ENCODE data around the gene VPS16. TPM values are rescaled to one million over a fixed set of nuclear protein-coding genes. Genes with fewer than 3 reads are reported as not detected.

The VPS16 gene
- total RNA-seq, 2 donors from 2014 or later, result 35.7 to 40.5 TPM

GRCh38 chr20:2867081-2867864 lies 26.7 kb downstream of the VPS16 start:
- no peaks in the 10 kb centered on the region for H3K36me3 ChIP-seq
- peak; percentile 49 for DNase-seq
- H3K4me1 ChIP-seq, result no peaks in the 10 kb centered on the region
- intact Hi-C loops (cut with DNase I), result no loop called here
- H3K4me3 ChIP-seq, result no peak overlapping the region
- no peak overlapping the region for H3K9ac ChIP-seq (ENCODE audit: low read depth in 2 of 2, low read length in 2 of 2)
- no peaks in the 10 kb centered on the region for H3K27me3 ChIP-seq
- TF ChIP-seq, protein P1, sequence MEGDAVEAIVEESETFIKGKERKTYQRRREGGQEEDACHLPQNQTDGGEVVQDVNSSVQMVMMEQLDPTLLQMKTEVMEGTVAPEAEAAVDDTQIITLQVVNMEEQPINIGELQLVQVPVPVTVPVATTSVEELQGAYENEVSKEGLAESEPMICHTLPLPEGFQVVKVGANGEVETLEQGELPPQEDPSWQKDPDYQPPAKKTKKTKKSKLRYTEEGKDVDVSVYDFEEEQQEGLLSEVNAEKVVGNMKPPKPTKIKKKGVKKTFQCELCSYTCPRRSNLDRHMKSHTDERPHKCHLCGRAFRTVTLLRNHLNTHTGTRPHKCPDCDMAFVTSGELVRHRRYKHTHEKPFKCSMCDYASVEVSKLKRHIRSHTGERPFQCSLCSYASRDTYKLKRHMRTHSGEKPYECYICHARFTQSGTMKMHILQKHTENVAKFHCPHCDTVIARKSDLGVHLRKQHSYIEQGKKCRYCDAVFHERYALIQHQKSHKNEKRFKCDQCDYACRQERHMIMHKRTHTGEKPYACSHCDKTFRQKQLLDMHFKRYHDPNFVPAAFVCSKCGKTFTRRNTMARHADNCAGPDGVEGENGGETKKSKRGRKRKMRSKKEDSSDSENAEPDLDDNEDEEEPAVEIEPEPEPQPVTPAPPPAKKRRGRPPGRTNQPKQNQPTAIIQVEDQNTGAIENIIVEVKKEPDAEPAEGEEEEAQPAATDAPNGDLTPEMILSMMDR (IDR thresholded peaks at IDR 0.05), result no peak
- no peak overlapping the region for H3K27ac ChIP-seq
- H3K9me3 ChIP-seq, result no peaks in the 10 kb centered on the region

DNA sequence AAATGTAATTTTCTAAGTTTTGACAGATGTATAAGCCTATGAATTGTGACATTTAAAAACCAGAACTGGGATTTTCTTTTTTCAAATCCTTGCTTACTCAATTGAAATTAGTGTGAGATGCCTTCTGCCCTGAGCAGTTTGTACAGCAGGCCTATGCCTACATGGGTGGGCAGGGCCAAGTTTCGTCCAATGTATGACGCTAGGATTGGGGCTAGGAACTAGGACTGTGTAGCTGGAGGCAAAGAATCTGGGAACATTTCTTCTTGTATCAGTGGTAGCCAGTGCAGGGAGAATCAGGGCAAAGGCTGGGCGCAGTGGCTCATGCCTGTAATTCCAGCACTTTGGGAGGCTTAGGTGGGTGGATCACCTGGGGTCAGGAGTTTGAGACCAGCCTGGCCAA lies 28.8 kb downstream of the VPS16 start:
- Histone ChIP-seq H3K4me3 (no peak overlapping the region), H3K9ac (ENCODE audit: low read depth in 2 of 2, low read length in 2 of 2) (no peak overlapping the region), H3K27me3 (no peaks in the 10 kb centered on the region), H3K4me1 (no peaks in the 10 kb centered on the region), H3K9me3 (no peaks in the 10 kb centered on the region), H3K27ac (no peak overlapping the region), H3K36me3 (no peaks in the 10 kb centered on the region)
- intact Hi-C loops (cut with DNase I), result no loop called here
- DNase-seq, result no peak
- TF ChIP-seq, protein P1 (IDR thresholded peaks at IDR 0.05), result no peak

DNA sequence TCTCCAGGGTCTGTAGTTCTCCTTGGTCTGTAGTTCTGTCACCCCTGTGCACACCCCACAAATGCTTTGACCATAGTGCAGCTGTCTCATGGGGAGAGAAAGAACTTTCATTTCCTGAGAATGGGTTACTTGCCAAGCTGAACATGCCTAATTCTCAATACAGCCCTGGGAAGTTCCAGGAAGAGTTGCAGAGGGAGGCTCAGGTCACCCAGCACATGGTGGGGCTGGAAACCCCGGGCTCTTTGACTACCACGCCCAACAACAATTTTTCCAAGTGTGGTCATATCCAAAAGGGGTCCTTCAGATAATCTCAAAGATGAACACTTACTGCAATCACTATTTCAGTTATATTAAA lies 30.5 kb downstream of the VPS16 start:
- no peaks in the 10 kb centered on the region for H3K36me3 ChIP-seq
- no peaks in the 10 kb centered on the region for H3K4me1 ChIP-seq
- no peak overlapping the region for H3K4me3 ChIP-seq
- DNase-seq, result no peak
- TF ChIP-seq, protein P1 (IDR thresholded peaks at IDR 0.05), result no peak
- intact Hi-C loops (cut with DNase I), result no loop called here
- no peak overlapping the region for H3K9ac ChIP-seq (ENCODE audit: low read depth in 2 of 2, low read length in 2 of 2)
- H3K9me3 ChIP-seq, result no peaks in the 10 kb centered on the region
- no peaks in the 10 kb centered on the region for H3K27me3 ChIP-seq
- no peak overlapping the region for H3K27ac ChIP-seq

DNA sequence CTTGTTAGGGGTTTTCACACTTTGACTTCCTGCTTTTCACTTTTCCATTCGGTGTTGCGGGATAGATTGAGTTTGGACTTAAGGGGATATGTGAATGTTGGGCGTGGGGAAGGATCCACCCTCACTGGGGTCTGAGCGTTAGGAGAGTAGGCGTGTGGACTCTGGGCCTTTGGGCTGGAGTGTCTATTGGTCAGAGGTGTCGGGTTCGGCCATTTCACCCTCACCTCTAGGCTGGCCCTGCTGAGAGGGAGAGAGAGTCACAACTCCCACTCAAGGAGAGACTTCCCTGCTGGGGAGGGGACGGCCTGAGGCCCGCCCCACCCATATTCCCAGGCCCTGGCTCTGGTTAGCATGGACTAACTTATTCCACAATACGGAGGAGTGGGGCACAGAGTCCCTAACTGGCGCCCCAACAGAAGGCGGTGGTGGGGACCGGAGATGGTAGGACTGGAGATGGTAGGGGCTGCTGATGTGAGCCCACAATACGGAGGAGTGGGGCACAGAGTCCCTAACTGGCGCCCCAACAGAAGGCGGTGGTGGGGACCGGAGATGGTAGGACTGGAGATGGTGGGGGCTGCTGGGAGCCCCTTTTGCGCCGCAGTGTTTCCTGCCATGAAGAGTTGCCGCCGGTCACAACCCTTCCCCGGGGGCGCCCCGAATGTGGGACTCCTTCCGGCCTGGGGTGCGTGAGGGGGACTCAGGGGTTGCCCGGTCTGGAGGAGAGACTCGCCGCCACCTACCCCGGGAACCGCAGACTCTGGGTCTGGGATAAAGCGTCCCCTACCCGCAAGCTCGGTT lies 31.3 kb downstream of the VPS16 start:
- DNase-seq, result peak; percentile 39
- Histone ChIP-seq H3K27me3 (no peaks in the 10 kb centered on the region), H3K9ac (ENCODE audit: low read depth in 2 of 2, low read length in 2 of 2) (peak overlapping the region; percentile 44 to 83), H3K36me3 (no peaks in the 10 kb centered on the region), H3K27ac (no peak overlapping the region), H3K9me3 (no peaks in the 10 kb centered on the region), H3K4me3 (peak overlapping the region; percentile 82), H3K4me1 (no peaks in the 10 kb centered on the region)
- TF ChIP-seq, protein P1 (IDR thresholded peaks at IDR 0.05), result no peak
- intact Hi-C loops (cut with DNase I), result no loop called here

- TF ChIP-seq, protein P1 (IDR thresholded peaks at IDR 0.05), result no peak
- DNase-seq, result peak; percentile 76
- intact Hi-C loops (cut with DNase I), result no loop called here
- H3K27me3 ChIP-seq, result no peaks in the 10 kb centered on the region
- peak overlapping the region; percentile 82 for H3K4me3 ChIP-seq
- H3K4me1 ChIP-seq, result no peaks in the 10 kb centered on the region
- H3K9me3 ChIP-seq, result no peaks in the 10 kb centered on the region
- peak overlapping the region; percentile 44 to 83 for H3K9ac ChIP-seq (ENCODE audit: low read depth in 2 of 2, low read length in 2 of 2)
- no peaks in the 10 kb centered on the region for H3K36me3 ChIP-seq
- H3K27ac ChIP-seq, result no peak overlapping the region
Measured at GRCh38 chr20:2872459-2873009, 32.0 kb downstream of the VPS16 start.

Measured in colonic mucosa (tissue), 4 donors.